Spleen (tissue), 13 donors: ENCODE measurements around the gene SEMA3G. TPM values are rescaled to one million over a fixed set of nuclear protein-coding genes. Genes with fewer than 3 reads are reported as not detected.
A peak's percentile ranks its signal among the peaks of the same experiment; 100 is the strongest.

Experiments
- DNase-seq: peaks from one replicate; pipeline ENCODE4 v3.0.0-alpha.2; 2020
- H3K27ac ChIP-seq, 8 donors: fragments of 200-600 bp; sonication (generic) in 7 of 8; 1 replicate in 4 of 8; 2 replicates in 4 of 8; pipeline versions ENCODE4 v1.5.0 to v1.8.0; 2016 to 2021; ENCODE audit warnings: inconsistent platforms in 4 of 8, mild to moderate bottlenecking in 4 of 8, moderate library complexity in 1 of 8
- H3K27me3 ChIP-seq, 7 donors: fragments of 200-600 bp; sonication (generic) in 6 of 7; replicated peaks in 1 of 7; 1 replicate in 4 of 7; 2 replicates in 3 of 7; pipeline versions ENCODE4 v1.5.0 to v1.8.0; 2016 to 2021; ENCODE audit warnings: inconsistent platforms in 3 of 7, mild to moderate bottlenecking in 1 of 7
- H3K36me3 ChIP-seq, 6 donors: fragments of 200-600 bp; sonication (generic) in 5 of 6; 1 replicate in 4 of 6; 2 replicates in 2 of 6; pipeline versions ENCODE4 v1.5.0 to v1.8.0; 2016 to 2021; ENCODE audit warnings: inconsistent platforms in 2 of 6
- H3K4me1 ChIP-seq, 6 donors: fragments of 200-600 bp; sonication (generic) in 5 of 6; 1 replicate in 3 of 6; 2 replicates in 3 of 6; pipeline versions ENCODE4 v1.5.0 to v1.8.0; 2016 to 2021; ENCODE audit warnings: inconsistent platforms in 3 of 6
- H3K4me3 ChIP-seq, 8 donors: fragments of 200-600 bp; sonication (generic) in 7 of 8; 1 replicate in 4 of 8; 2 replicates in 4 of 8; pipeline versions ENCODE4 v1.5.0 to v1.8.0; 2016 to 2021; ENCODE audit warnings: inconsistent platforms in 4 of 8, mild to moderate bottlenecking in 4 of 8, moderate library complexity in 2 of 8
- H3K9me3 ChIP-seq, 8 donors: fragments of 200-600 bp; sonication (generic) in 7 of 8; 1 replicate in 4 of 8; 2 replicates in 4 of 8; pipeline versions ENCODE4 v1.5.0 to v1.8.0; 2016 to 2021; ENCODE audit warnings: inconsistent platforms in 4 of 8
- POLR2A ChIP-seq, 3 donors: fragments of 450-650 bp; IDR thresholded peaks; one replicate each; pipeline ENCODE4 v1.5.1; 2017; ENCODE audit warnings: antibody characterized with exemption in 3 of 3, mild to moderate bottlenecking in 1 of 3
- POLR2AphosphoS5 ChIP-seq, 3 donors: sonication (generic); formaldehyde crosslinking; IDR thresholded peaks; one replicate each; pipeline ENCODE4 v1.5.1; 2017; ENCODE audit warnings: antibody characterized with exemption in 3 of 3
- WGBS, 5 donors: extraction: QIAGEN DNeasy Blood & Tissue Kit in 3 of 5; methylation state at CpG; one replicate each; pipeline versions ENCODE4 v1.1.5 to v1.1.7; 2013 to 2018; 5-methylcytosine and 5-hydroxymethylcytosine counted together
- intact Hi-C: fragments of 100-400 bp; cut with DNase I; formaldehyde crosslinking; loops from one replicate; pipeline ENCODE4 v1.15.0; 2023; ENCODE audit warnings: low total_unique reads
- long read RNA-seq, 2 donors: transcript quantifications; one replicate each; lab custom pipeline, GENCODE V29; 2026
- polyA plus RNA-seq, 3 donors: library from polyadenylated mRNA; stranded (reverse); fragments of 200-250 nt; gene quantifications; one replicate each; pipeline ENCODE4 v1.2.1, GENCODE V29; 2013
- total RNA-seq, 7 donors: library from RNA; depleted of rRNA in 3 of 7; stranded (reverse); fragments of >200 nt in 3 of 7; fragmentation: NEBNext Ultra II Directional in 4 of 7; extraction: Animal tissue kit (Norgen Biotek cat#: 25700) in 4 of 7; gene quantifications; one replicate each; pipeline versions ENCODE4 v1.1.0 to v1.2.1, GENCODE V29; 2016 to 2021
- TF ChIP-seq, protein P1 (sequence below), 11 experiments: fragments of 200-600 bp in 7 of 11; fragments of 450-650 bp in 4 of 11; sonication (generic) in 4 of 11; IDR thresholded peaks in 8 of 11; conservative IDR thresholded peaks in 3 of 11; 1 replicate in 7 of 11; 2 replicates in 4 of 11; pipeline versions ENCODE4 v1.4.0 to v1.8.0; 2016 to 2021; ENCODE audit warnings: antibody characterized with exemption in 11 of 11, inconsistent platforms in 4 of 11, mild to moderate bottlenecking in 1 of 11
- donor health status: healthy with polysubstance abuse.
- donor health status: DM: no; HTN: no; CAD: no; lungs with moderate emphysema.
- donor health status: DM: no; HTN: no; CAD: no.
- donor health status: Bipolar disorder and iron deficiency.
- donor health status: healthy.
- donor health status: DM: no; HTN: no; CAD: no.
- donor health status: DM: yes; HTN: yes; CAD: no.

The SEMA3G gene
- 10 to 100 TPM in 5 of 7 donors, 1 to 10 TPM in 2; 7.9 to 20.2 (median 10.8) TPM for total RNA-seq
- polyA plus RNA-seq: 1 to 10 TPM; 1.0 to 7.8 (median 3.5) TPM
- long read RNA-seq, donor 1, partial matches to known transcripts: 34 of 34 reads
- long read RNA-seq, donor 1, other reads (novel, unspliced or antisense): 0 of 34 reads
- long read RNA-seq, donor 2: 0 reads

- Histone ChIP-seq H3K36me3 (no peaks in the 10 kb centered on the region), H3K4me3 (peak within 1 kb of the TSS in 4 of 8 donors; percentile 11 to 54 (median 22)), H3K9me3 (no peaks in the 10 kb centered on the region), H3K27me3 (no peaks in the 10 kb centered on the region), H3K27ac (peak within 1 kb of the TSS in 2 of 8 donors; percentile 6 to 16), H3K4me1 (peaks cover 0 to 24% (median 17%) of the 10 kb centered on the region in 6 donors)
- peak; percentile 47 to 72 (median 68) for TF ChIP-seq POLR2AphosphoS5 (IDR thresholded peaks at IDR 0.05)
- no peak for TF ChIP-seq POLR2A (IDR thresholded peaks at IDR 0.05)
- TF ChIP-seq, protein P1, sequence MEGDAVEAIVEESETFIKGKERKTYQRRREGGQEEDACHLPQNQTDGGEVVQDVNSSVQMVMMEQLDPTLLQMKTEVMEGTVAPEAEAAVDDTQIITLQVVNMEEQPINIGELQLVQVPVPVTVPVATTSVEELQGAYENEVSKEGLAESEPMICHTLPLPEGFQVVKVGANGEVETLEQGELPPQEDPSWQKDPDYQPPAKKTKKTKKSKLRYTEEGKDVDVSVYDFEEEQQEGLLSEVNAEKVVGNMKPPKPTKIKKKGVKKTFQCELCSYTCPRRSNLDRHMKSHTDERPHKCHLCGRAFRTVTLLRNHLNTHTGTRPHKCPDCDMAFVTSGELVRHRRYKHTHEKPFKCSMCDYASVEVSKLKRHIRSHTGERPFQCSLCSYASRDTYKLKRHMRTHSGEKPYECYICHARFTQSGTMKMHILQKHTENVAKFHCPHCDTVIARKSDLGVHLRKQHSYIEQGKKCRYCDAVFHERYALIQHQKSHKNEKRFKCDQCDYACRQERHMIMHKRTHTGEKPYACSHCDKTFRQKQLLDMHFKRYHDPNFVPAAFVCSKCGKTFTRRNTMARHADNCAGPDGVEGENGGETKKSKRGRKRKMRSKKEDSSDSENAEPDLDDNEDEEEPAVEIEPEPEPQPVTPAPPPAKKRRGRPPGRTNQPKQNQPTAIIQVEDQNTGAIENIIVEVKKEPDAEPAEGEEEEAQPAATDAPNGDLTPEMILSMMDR (IDR thresholded peaks at IDR 0.05 in 8 of 11, conservative IDR thresholded peaks at IDR 0.05 in 3 of 11): peak; percentile 54 to 84 (median 75)
- intact Hi-C loops: no loop called here
- WGBS, 5 donors: 18 to 27% (median 25%) methylated on average over 12 to 19 of the region's 19 CpGs
- DNase-seq: peak; percentile 91
These were observed at the start of gene SEMA3G for GRCh38 chr3:52444860-52445793. SEMA3G (minus strand) TSS chr3:52445103; CDS start chr3:52445027, 76 bp downstream.

DNA sequence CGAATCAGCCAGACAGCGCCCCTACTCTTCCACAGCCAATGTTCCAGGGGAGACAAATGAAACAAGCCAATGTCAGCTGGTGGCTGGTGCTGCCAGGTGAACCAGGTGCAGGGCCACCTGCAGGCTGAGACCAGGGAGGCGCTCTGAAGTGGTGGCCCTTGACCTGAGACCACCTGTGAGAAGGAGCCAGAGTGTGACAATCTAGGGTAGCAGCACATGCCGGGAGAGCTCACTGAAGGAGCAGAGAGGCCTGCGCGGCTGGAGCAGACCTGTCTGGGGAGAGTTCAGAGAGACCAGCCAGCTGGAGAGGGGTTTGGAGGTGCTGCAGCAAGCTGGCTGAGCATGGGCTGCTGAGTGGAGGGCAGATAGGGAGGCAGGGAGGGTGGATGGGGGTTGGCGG, 49.5 kb upstream of the SEMA3G start:
- Histone ChIP-seq H3K4me1 (peaks cover 29 to 99% (median 71%) of the 10 kb centered on the region in 6 donors), H3K36me3 (peaks cover 0 to 55% (median 33%) of the 10 kb centered on the region in 6 donors), H3K4me3 (peak overlapping the region in 1 of 8 donors; percentile 73), H3K27me3 (peaks cover 0 to 11% (median 0%) of the 10 kb centered on the region in 7 donors), H3K9me3 (no peaks in the 10 kb centered on the region), H3K27ac (peak overlapping the region in 5 of 8 donors; percentile 83 to 88 (median 86))
- TF ChIP-seq POLR2AphosphoS5 (IDR thresholded peaks at IDR 0.05): no peak
- TF ChIP-seq, protein P1 (IDR thresholded peaks at IDR 0.05 in 8 of 11, conservative IDR thresholded peaks at IDR 0.05 in 3 of 11): no peak
- TF ChIP-seq POLR2A (IDR thresholded peaks at IDR 0.05): no peak
- 77 to 86% (median 81%) methylated on average over 7 of the region's 7 CpGs for WGBS, 5 donors
- no peak for DNase-seq
- intact Hi-C loops: no loop called here

GRCh38 chr3:52493232-52494017, 48.5 kb upstream of the SEMA3G start:
- intact Hi-C loops: no loop called here
- no peak overlapping the region for H3K4me3 ChIP-seq
- H3K4me1 ChIP-seq: peaks cover 20 to 99% (median 61%) of the 10 kb centered on the region in 6 donors
- peak overlapping the region in 1 of 8 donors; percentile 88 for H3K27ac ChIP-seq
- TF ChIP-seq, protein P1 (IDR thresholded peaks at IDR 0.05 in 8 of 11, conservative IDR thresholded peaks at IDR 0.05 in 3 of 11): no peak
- TF ChIP-seq POLR2A (IDR thresholded peaks at IDR 0.05) (no peak), POLR2AphosphoS5 (IDR thresholded peaks at IDR 0.05) (no peak)
- H3K27me3 ChIP-seq: peaks cover 0 to 11% (median 0%) of the 10 kb centered on the region in 7 donors
- WGBS, 5 donors: 93 to 98% (median 95%) methylated on average over 3 to 7 of the region's 7 CpGs
- no peak for DNase-seq
- no peaks in the 10 kb centered on the region for H3K9me3 ChIP-seq
- peaks cover 0 to 60% (median 43%) of the 10 kb centered on the region in 6 donors for H3K36me3 ChIP-seq
